Rectal smooth muscle tissue (tissue), 1 donor: ENCODE data around the gene ACTN4.
A peak's percentile ranks its signal among the peaks of the same experiment; 100 is the strongest.

ENCODE experiments used
- H3K27ac ChIP-seq: one replicate; pipeline ENCODE4 v1.7.0; 2013; ENCODE audit warnings: low read depth, low read length, inconsistent platforms
- H3K27me3 ChIP-seq: one replicate; pipeline ENCODE4 v1.7.0; 2013; ENCODE audit warnings: low read length; ENCODE audit not compliant: control insufficient read depth, insufficient read depth
- H3K36me3 ChIP-seq: one replicate; pipeline ENCODE4 v1.7.0; 2013; ENCODE audit warnings: low read length; ENCODE audit not compliant: control insufficient read depth, insufficient read depth
- H3K4me1 ChIP-seq: one replicate; pipeline ENCODE4 v1.7.0; 2013; ENCODE audit warnings: low read length; ENCODE audit not compliant: control insufficient read depth, insufficient read depth
- H3K4me3 ChIP-seq: one replicate; pipeline ENCODE4 v1.7.0; 2013; ENCODE audit warnings: low read length
- H3K9ac ChIP-seq: one replicate; pipeline ENCODE4 v1.7.0; 2013; ENCODE audit warnings: low read length

The ACTN4 gene

DNA sequence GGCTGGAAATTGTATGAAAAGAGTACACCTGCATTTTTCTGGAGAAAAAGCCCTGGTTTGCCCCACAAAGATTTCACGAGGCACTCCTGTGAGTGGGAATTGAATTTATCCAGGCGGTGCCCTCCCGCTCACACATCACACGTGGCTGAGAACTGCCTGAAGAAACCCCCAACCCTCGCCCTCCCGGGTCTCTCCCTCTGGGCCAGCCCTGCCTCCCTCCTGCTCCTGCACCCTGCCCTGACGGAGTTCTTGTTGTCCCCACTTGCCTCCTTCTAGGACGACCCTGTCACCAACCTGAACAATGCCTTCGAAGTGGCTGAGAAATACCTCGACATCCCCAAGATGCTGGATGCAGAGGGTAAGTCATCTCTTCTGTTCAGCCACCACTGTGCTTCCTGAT is 61.7 kb downstream of the ACTN4 start:
- Histone ChIP-seq H3K27me3 (no peaks in the 10 kb centered on the region), H3K36me3 (peaks cover 65% of the 10 kb centered on the region), H3K4me1 (peaks cover 17% of the 10 kb centered on the region), H3K4me3 (no peak overlapping the region), H3K27ac (peak overlapping the region; percentile 10), H3K9ac (no peak overlapping the region)

DNA sequence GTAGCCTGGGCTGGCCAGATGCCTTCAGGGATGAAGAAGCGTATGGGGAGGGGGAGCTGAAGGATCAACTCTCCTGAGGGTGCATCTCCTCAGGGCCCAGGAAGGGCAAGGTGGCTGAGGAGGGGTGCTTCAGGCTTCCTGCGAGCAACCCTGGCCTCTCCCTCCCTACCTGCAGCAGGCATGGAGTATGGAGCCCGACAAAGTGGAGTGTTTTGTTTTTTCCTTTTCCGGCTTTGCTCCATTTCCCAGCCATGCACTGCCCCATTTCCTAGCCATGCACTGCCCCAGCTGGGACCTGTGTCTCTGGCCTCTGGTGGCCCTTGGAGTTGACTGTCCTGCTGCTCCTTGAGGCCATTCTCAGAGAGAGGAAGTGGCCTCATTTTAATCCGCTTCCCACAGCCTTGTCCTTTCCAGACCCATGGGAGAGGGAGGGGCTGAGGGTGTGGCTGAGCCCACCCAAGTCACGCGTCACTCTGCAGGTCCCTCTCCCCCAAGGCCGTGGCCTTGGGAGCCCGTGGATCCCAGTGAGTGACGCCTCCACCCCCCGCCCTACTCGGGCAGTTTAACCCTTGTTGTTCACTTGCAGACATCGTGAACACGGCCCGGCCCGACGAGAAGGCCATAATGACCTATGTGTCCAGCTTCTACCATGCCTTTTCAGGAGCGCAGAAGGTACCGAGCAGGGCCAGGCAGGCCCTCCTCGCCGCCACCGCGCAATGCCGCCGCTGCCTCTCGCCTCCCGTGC is 62.4 kb downstream of the ACTN4 start:
- peak overlapping the region; percentile 82 for H3K27ac ChIP-seq
- peaks cover 65% of the 10 kb centered on the region for H3K36me3 ChIP-seq
- no peak overlapping the region for H3K9ac ChIP-seq
- peaks cover 17% of the 10 kb centered on the region for H3K4me1 ChIP-seq
- no peak overlapping the region for H3K4me3 ChIP-seq
- no peaks in the 10 kb centered on the region for H3K27me3 ChIP-seq

DNA sequence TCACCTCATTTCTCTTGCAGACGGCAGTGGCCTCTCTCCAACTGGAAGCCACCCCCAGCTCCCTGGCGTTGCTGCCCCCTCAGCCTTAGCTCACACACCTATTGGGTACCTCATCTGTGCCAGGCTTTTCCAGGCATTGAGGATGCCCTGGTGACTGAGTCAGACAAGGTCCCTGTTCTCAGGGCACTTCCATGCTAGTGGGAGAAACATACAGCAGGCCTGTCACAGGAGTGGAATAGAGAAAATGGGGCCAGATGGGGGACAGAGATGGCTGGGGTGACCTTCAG is 62.9 kb downstream of the ACTN4 start:
- Histone ChIP-seq H3K27ac (peak overlapping the region; percentile 82), H3K4me1 (peaks cover 17% of the 10 kb centered on the region), H3K4me3 (no peak overlapping the region), H3K36me3 (peaks cover 61% of the 10 kb centered on the region), H3K27me3 (no peaks in the 10 kb centered on the region), H3K9ac (no peak overlapping the region)

DNA sequence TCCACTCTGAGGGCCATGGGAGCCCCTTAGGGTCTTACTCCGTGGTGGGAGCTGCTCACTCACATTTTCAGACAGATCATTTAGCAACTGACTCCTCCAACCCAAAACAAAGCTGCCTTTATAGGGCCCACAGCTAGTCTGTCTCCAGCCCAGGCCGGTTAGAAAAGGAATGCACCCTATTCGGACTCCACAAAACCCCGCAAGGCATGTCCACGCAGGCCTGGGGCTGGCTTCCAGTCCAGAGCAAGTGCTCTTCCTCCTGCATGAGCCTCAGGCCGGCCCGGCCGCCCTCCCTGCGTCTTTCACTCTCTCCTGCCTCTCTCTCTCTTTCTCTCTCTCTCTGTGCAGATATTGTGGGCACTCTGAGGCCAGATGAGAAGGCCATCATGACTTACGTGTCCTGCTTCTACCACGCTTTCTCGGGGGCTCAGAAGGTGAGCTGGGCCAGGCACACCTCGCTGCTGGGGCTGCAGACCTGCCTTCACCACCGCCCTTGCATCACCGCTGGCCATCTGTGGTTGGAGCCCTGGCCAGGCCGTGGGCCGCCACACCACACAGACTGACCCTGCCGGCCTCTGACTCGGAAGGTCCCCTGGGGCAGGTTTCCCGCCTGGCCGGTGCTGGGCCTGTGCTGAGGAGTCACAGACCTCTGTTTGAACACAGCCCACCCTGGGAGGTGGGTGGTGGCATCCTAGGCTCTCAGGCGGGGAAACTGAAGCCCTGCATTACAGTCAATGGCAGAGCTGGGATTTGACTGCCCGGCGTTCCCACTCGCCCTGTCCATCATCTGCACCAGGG is 63.7 kb downstream of the ACTN4 start:
- Histone ChIP-seq H3K36me3 (peaks cover 54% of the 10 kb centered on the region), H3K27me3 (no peaks in the 10 kb centered on the region), H3K9ac (peak overlapping the region; percentile 0), H3K27ac (peak overlapping the region; percentile 82), H3K4me1 (peaks cover 17% of the 10 kb centered on the region), H3K4me3 (no peak overlapping the region)

DNA sequence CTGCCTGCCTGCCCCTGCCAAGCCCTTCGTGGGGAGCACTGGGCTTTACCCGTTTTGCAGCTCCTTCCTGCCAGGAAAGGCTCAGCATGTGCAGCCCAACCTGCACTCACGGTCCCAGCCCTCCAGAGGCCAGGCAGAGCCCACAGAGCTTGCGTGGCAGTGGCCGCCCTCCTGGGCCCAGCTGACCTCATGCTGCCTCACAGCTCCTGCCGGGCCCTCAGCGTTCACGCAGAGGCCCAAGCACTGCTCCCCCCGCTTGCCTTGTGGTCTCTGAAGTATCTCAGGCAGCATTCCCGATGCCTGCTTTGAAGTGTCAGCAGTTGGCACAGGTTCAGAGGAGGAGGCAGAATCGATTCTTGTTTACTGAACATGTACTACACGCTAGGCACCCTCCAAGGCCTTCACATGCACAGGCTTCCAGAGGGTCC is 64.3 kb downstream of the ACTN4 start:
- Histone ChIP-seq H3K27ac (peak overlapping the region; percentile 82), H3K27me3 (no peaks in the 10 kb centered on the region), H3K36me3 (peaks cover 58% of the 10 kb centered on the region), H3K4me3 (no peak overlapping the region), H3K9ac (no peak overlapping the region), H3K4me1 (peaks cover 17% of the 10 kb centered on the region)

DNA sequence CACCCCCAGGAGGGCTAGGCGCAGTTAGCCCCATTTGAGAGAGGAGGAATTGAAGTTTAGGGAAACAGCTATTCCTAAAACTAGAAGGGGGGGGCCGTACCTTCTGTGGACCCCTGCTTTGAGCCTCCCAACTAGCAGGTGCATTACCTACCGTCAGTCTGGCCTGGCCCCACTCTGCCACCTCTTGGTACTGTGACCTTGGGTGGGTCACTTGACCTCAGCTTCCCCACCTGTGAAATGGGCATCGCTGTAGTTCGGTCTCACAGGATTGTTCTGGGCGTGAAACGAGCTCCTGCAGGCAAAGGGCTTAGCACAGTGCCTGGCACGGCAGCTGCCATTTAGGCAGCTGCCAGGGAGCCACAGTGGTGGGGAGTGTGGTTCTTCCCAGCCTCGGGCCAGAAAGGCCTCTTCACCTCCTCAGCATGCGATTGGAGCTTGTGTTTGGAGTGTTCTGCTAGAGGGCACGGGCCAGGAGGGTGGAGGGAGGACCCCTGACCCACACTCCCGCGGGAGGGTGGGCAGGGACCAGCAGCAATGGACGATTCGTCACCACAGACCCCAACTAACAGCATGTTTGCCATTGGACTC is 64.8 kb downstream of the ACTN4 start:
- peaks cover 17% of the 10 kb centered on the region for H3K4me1 ChIP-seq
- H3K27ac ChIP-seq = peak overlapping the region; percentile 82
- no peaks in the 10 kb centered on the region for H3K27me3 ChIP-seq
- H3K9ac ChIP-seq = no peak overlapping the region
- H3K36me3 ChIP-seq = peaks cover 58% of the 10 kb centered on the region
- no peak overlapping the region for H3K4me3 ChIP-seq

DNA sequence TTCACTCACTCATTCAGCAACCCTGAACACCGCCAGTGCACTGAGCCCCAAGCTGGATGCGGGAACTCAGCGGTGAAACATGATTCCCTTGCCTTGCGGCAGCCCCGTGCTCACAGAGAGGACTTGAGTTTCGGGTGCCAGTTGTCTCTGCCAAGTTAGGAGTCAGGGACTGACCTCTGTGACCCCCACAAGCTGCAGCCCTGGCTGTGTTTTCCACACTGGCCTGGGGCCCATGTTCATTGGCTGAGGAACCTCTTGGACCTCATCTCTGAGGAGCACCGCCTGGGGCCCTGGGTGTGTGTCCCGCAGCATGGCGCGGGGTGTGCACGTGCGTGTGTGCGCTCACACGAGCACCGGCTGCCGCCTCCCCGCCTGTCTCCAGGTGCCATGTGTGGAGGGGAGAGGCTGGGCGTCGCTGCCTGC is 65.8 kb downstream of the ACTN4 start:
- peaks cover 17% of the 10 kb centered on the region for H3K4me1 ChIP-seq

DNA sequence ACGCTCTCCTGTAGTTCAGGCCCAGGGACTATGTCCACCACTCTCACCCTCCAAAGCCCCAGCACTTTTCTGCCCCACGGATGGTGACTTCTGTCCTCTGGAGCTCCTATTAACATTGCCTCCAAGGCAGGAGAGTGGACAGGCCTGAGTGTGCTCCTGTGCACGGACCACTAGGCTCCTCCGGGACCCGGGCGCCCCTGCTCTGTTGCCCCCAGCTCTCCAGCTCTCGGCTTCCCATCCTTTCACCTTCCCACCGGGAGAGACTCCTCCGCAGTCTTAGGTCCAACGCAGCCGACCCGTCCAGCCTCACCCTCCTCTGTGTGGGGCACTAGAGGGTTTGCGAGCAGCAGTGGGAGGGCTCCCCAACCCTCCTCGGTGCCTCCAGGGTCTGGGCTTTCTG is 66.4 kb downstream of the ACTN4 start:
- peaks cover 17% of the 10 kb centered on the region for H3K4me1 ChIP-seq
- H3K9ac ChIP-seq = no peak overlapping the region
- H3K36me3 ChIP-seq = peaks cover 60% of the 10 kb centered on the region
- H3K27ac ChIP-seq = peak overlapping the region; percentile 2
- H3K4me3 ChIP-seq = no peak overlapping the region
- H3K27me3 ChIP-seq = no peaks in the 10 kb centered on the region

More for the DNA sequence above, 65.8 kb downstream of the ACTN4 start:
- Histone ChIP-seq H3K27ac (peak overlapping the region; percentile 2), H3K9ac (no peak overlapping the region), H3K36me3 (peaks cover 64% of the 10 kb centered on the region), H3K4me3 (no peak overlapping the region), H3K27me3 (no peaks in the 10 kb centered on the region)

DNA sequence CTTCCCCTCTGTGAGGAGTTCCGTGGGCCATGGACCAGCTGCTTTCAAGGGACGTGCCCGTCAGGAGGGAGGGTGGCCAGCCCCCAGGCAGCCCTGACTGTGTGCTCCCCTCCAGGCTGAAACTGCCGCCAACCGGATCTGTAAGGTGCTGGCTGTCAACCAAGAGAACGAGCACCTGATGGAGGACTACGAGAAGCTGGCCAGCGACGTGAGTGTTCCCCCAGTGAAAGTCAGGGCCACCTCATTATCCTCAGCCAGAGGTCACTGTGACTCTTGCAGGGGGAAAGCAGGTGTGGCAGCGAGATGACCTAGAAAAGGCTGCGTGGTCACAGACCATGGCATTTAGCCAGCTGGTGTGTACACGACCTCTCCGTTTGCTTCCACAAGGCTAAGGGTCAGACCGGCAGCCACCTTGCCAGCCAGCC is 66.9 kb downstream of the ACTN4 start:
- Histone ChIP-seq H3K4me1 (peaks cover 17% of the 10 kb centered on the region), H3K27me3 (no peaks in the 10 kb centered on the region), H3K27ac (peak overlapping the region; percentile 10), H3K4me3 (no peak overlapping the region), H3K9ac (no peak overlapping the region), H3K36me3 (peaks cover 59% of the 10 kb centered on the region)

DNA sequence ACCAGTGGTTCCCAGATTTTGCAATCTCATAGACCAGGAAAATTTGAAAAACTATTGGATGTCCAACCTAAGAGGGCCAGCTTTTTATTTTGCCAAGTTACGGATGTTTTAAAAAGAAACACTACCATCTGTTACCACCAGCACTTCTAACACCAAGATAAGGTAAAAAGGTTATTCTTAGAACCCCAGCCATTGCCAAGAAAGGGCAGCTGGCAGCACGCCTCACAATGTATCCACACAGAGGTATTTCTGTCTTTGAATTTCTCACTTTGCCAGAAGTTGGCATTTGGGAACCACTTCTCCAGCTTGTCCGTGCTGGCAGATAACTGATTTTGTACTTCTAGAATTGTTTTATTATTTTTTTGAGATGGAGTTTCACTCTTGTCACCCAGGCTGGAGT is 68.1 kb downstream of the ACTN4 start:
- Histone ChIP-seq H3K4me1 (peaks cover 16% of the 10 kb centered on the region), H3K27me3 (no peaks in the 10 kb centered on the region), H3K36me3 (peaks cover 57% of the 10 kb centered on the region)

DNA sequence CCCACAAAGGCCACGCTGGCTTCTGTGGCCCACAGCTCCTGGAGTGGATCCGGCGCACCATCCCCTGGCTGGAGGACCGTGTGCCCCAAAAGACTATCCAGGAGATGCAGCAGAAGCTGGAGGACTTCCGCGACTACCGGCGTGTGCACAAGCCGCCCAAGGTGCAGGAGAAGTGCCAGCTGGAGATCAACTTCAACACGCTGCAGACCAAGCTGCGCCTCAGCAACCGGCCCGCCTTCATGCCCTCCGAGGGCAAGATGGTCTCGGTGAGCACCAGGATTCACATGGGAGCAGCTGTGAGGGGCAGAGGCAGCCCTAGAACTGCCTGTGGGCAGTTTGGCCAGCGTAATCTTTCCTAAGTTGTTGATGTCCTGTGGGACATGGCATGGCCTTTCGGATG is 69.6 kb downstream of the ACTN4 start:
- no peaks in the 10 kb centered on the region for H3K27me3 ChIP-seq
- H3K4me3 ChIP-seq = no peak overlapping the region
- H3K9ac ChIP-seq = no peak overlapping the region
- H3K36me3 ChIP-seq = peaks cover 60% of the 10 kb centered on the region
- peaks cover 1% of the 10 kb centered on the region for H3K4me1 ChIP-seq
- no peak overlapping the region for H3K27ac ChIP-seq

More for the DNA sequence above, 68.1 kb downstream of the ACTN4 start:
- Histone ChIP-seq H3K9ac (no peak overlapping the region), H3K4me3 (no peak overlapping the region), H3K27ac (no peak overlapping the region)

DNA sequence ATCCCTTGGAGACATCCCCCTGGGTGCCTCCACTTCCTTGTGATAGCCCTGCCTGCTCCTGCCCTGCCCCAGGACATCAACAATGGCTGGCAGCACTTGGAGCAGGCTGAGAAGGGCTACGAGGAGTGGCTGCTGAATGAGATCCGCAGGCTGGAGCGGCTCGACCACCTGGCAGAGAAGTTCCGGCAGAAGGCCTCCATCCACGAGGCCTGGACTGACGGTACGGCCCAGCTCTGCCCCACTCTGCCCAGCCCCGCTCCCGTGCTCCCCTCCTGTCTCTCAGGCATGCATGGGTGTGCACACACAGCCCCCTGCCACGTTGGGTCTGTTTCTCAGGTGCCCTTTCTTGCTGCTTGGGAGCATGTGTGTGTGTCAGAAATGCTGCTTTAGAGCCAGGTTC is 70.4 kb downstream of the ACTN4 start:
- Histone ChIP-seq H3K27me3 (no peaks in the 10 kb centered on the region), H3K4me1 (no peaks in the 10 kb centered on the region), H3K27ac (no peak overlapping the region), H3K9ac (no peak overlapping the region), H3K36me3 (peaks cover 65% of the 10 kb centered on the region), H3K4me3 (no peak overlapping the region)
